GM08714 (cell line): ENCODE data around the gene PRRT2.

ENCODE experiments used
- H3K4me3 ChIP-seq: fragments of 200-500 bp; sonication (Bioruptor generic); 2 replicates; pipeline ENCODE4 v1.5.1; 2014; ENCODE audit warnings: mild to moderate bottlenecking, low read length, inconsistent platforms
- ZNF274 ChIP-seq: IDR thresholded peaks from 2 replicates; pipeline ENCODE4 v1.6.1; 2012; ENCODE audit warnings: mild to moderate bottlenecking, low read depth, low read length

Gene PRRT2

GRCh38 chr16:29848420-29849297 lies 36.7 kb downstream of the PRRT2 start:
- TF ChIP-seq ZNF274 = no peak
- H3K4me3 ChIP-seq = no peak overlapping the region

GRCh38 chr16:29849505-29849904 lies 37.5 kb downstream of the PRRT2 start:
- TF ChIP-seq ZNF274 = no peak
- H3K4me3 ChIP-seq = no peak overlapping the region

GRCh38 chr16:29850998-29851397 lies 39.0 kb downstream of the PRRT2 start:
- no peak overlapping the region for H3K4me3 ChIP-seq
- TF ChIP-seq ZNF274 = no peak

GRCh38 chr16:29852654-29853053 lies 40.7 kb downstream of the PRRT2 start:
- no peak overlapping the region for H3K4me3 ChIP-seq
- TF ChIP-seq ZNF274 = no peak

- TF ChIP-seq ZNF274 = no peak
- no peak overlapping the region for H3K4me3 ChIP-seq
These were observed 42.6 kb downstream of the PRRT2 start for GRCh38 chr16:29854520-29855100.

GRCh38 chr16:29857133-29857760 lies 45.3 kb downstream of the PRRT2 start:
- no peak for TF ChIP-seq ZNF274
- H3K4me3 ChIP-seq = no peak overlapping the region

- TF ChIP-seq ZNF274 = no peak
- no peak overlapping the region for H3K4me3 ChIP-seq
These were observed 46.3 kb downstream of the PRRT2 start for GRCh38 chr16:29858149-29858849.

- TF ChIP-seq ZNF274 = no peak
- H3K4me3 ChIP-seq = no peak overlapping the region
These were observed 47.0 kb downstream of the PRRT2 start for GRCh38 chr16:29858974-29859373.

- H3K4me3 ChIP-seq = no peak overlapping the region
- TF ChIP-seq ZNF274 = no peak
These were observed 48.2 kb downstream of the PRRT2 start for GRCh38 chr16:29860218-29860617.

GRCh38 chr16:29862383-29862883 lies 50.4 kb downstream of the PRRT2 start:
- peak overlapping the region; percentile 73 for H3K4me3 ChIP-seq
- no peak for TF ChIP-seq ZNF274

GRCh38 chr16:29862884-29863668 lies 51.1 kb downstream of the PRRT2 start, which contains the start of gene CDIPT:
CDIPT (minus strand) TSS chr16:29863226; CDS start chr16:29862857, 369 bp downstream.
- peak within 1 kb of the TSS; percentile 73 for H3K4me3 ChIP-seq
- no peak for TF ChIP-seq ZNF274

- no peak for TF ChIP-seq ZNF274
- peak overlapping the region; percentile 8; the same call in 1 of the 2 replicates for H3K4me3 ChIP-seq
These were observed 51.6 kb downstream of the PRRT2 start for GRCh38 chr16:29863669-29863984.

- TF ChIP-seq ZNF274 = no peak
- no peak overlapping the region for H3K4me3 ChIP-seq
These were observed 52.2 kb downstream of the PRRT2 start for GRCh38 chr16:29864205-29864604.
